ENCODE results near the gene LGSN. TPM values are rescaled to one million over a fixed set of nuclear protein-coding genes. Genes with fewer than 3 reads are reported as not detected.

The LGSN gene
- total and polyA plus RNA-seq, 2 experiments from 2014 or later, result 2.6 to 4.1 TPM

- Histone ChIP-seq H3K27ac (no peak overlapping the region), H3K4me1 (ENCODE audit: insufficient read depth) (no peaks in the 10 kb centered on the region), H3K4me3 (no peak overlapping the region), H3K27me3 (no peaks in the 10 kb centered on the region), H3K79me2 (no peaks in the 10 kb centered on the region), H3K9me2 (replicated peaks; ENCODE audit: insufficient read depth) (no peaks in the 10 kb centered on the region), H3K36me3 (replicated peaks; ENCODE audit: insufficient read depth, low read depth) (no peaks in the 10 kb centered on the region), H3K9me3 (ENCODE audit: low read depth) (no peaks in the 10 kb centered on the region), H3K4me2 (no peak overlapping the region), H4K20me1 (ENCODE audit: insufficient read depth, poor library complexity, severe bottlenecking) (no peaks in the 10 kb centered on the region), H2AFZ (no peak overlapping the region)
- 96% methylated on average over 2 of the region's 2 CpGs for WGBS (ENCODE audit: low lambda C conversion rate, missing lambda C conversion rate)
- TF ChIP-seq CTCF (IDR thresholded peaks at IDR 0.05; ENCODE audit: poor library complexity), result no peak
- TF ChIP-seq EZH2 (IDR thresholded peaks at IDR 0.05; ENCODE audit: borderline replicate concordance), result no peak
- TF ChIP-seq EZH2phosphoT487 (IDR thresholded peaks at IDR 0.05; ENCODE audit: low read depth, severe bottlenecking, unreplicated experiment), result no peak
- no peak for DNase-seq (ENCODE audit: low spot score)
Measured at GRCh38 chr6:63313111-63313510, 6.7 kb downstream of the LGSN start.

DNA sequence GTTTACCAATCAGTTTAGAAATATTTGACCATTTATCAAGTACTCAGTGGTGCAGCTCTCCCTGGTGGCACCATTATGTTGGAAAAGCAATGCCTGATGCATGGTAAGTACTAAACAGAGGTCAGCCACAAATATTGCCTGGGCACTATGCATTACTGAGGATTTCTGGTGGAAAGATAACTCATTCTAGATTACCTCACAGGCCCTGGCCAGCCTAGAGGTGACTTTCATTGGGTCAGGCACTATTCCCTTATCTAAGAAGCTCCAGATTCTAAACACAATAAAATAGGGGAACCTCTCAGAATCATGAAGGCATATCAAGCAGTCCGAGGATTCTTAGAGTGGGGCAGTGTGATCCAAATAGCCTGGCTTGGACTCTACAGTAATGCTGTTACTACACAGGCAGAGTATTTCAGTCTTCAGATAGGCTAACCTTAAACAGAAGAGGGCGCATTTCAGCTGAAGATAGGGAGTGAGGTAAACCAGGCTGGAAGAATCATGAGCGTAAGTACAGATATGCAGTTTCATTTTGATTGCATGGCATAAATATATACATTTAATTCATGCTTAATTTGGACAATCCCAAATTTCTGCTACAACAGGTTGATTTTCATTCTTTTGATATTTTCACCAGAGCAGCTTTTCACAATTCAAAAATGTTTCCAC lies 12.1 kb downstream of the LGSN start:
- TF ChIP-seq EZH2 (IDR thresholded peaks at IDR 0.05; ENCODE audit: borderline replicate concordance) (no peak), CTCF (IDR thresholded peaks at IDR 0.05; ENCODE audit: poor library complexity) (peak; percentile 47)
- H3K4me2 ChIP-seq, result peak overlapping the region; percentile 44
- 53% methylated on average over 3 of the region's 3 CpGs for WGBS (ENCODE audit: low lambda C conversion rate, missing lambda C conversion rate)

DNA sequence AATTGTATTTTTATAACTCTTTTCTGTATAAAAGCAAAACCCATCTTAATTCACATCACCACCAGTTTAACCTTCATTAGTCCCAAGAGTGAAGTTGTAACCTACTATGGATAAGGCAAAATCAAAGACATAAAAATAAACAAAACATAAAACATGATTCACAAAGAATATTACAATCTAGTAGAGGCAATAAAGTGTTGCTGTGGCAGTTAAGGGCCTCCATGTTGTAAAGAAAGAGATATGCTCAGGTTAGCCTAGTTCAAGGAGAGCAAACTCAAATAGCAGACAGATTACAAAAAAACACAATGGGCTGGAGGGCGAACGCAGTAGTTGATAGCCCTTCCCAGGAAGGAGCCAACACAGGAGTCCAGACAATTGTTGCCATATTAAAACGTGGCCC lies 13.4 kb downstream of the LGSN start:
- no peaks in the 10 kb centered on the region for H3K36me3 ChIP-seq (replicated peaks; ENCODE audit: insufficient read depth, low read depth)
- WGBS (ENCODE audit: low lambda C conversion rate, missing lambda C conversion rate), result 74% methylated on average over 3 of the region's 3 CpGs
- no peak overlapping the region for H3K4me2 ChIP-seq
- H3K27ac ChIP-seq, result peak overlapping the region; percentile 79
- H3K9me3 ChIP-seq (ENCODE audit: low read depth), result no peaks in the 10 kb centered on the region
- no peaks in the 10 kb centered on the region for H4K20me1 ChIP-seq (ENCODE audit: insufficient read depth, poor library complexity, severe bottlenecking)
- H3K79me2 ChIP-seq, result no peaks in the 10 kb centered on the region
- H3K4me3 ChIP-seq, result no peak overlapping the region
- H3K4me1 ChIP-seq (ENCODE audit: insufficient read depth), result no peaks in the 10 kb centered on the region
- TF ChIP-seq EZH2phosphoT487 (IDR thresholded peaks at IDR 0.05; ENCODE audit: low read depth, severe bottlenecking, unreplicated experiment) (no peak), EZH2 (IDR thresholded peaks at IDR 0.05; ENCODE audit: borderline replicate concordance) (no peak), CTCF (IDR thresholded peaks at IDR 0.05; ENCODE audit: poor library complexity) (no peak)
- H3K27me3 ChIP-seq, result no peaks in the 10 kb centered on the region
- no peak for DNase-seq (ENCODE audit: low spot score)
- no peaks in the 10 kb centered on the region for H3K9me2 ChIP-seq (replicated peaks; ENCODE audit: insufficient read depth)
- no peak overlapping the region for H2AFZ ChIP-seq

More for the DNA sequence above, 12.1 kb downstream of the LGSN start:
- H3K79me2 ChIP-seq, result no peaks in the 10 kb centered on the region
- H3K9me3 ChIP-seq (ENCODE audit: low read depth), result no peaks in the 10 kb centered on the region
- H2AFZ ChIP-seq, result no peak overlapping the region
- H3K27ac ChIP-seq, result peak overlapping the region; percentile 77
- no peaks in the 10 kb centered on the region for H3K27me3 ChIP-seq
- no peaks in the 10 kb centered on the region for H3K9me2 ChIP-seq (replicated peaks; ENCODE audit: insufficient read depth)
- no peaks in the 10 kb centered on the region for H3K4me1 ChIP-seq (ENCODE audit: insufficient read depth)
- H4K20me1 ChIP-seq (ENCODE audit: insufficient read depth, poor library complexity, severe bottlenecking), result no peaks in the 10 kb centered on the region
- no peaks in the 10 kb centered on the region for H3K36me3 ChIP-seq (replicated peaks; ENCODE audit: insufficient read depth, low read depth)
- DNase-seq (ENCODE audit: low spot score), result peak; percentile 46
- no peak overlapping the region for H3K4me3 ChIP-seq
